Measurements from ENCODE around the gene IFI27. TPM values are rescaled to one million over a fixed set of nuclear protein-coding genes. Genes with fewer than 3 reads are reported as not detected.

The IFI27 gene
- total and polyA plus RNA-seq, 10 of the 15 experiments (the other 5 are each of a cell fraction or from before 2014, with no cell fraction given), result 1.1 to 45.5 (median 3.3) TPM

- ChIA-PET CTCF (interaction anchor here (0.6 to 4.3 kb wide), 12 partner anchors 9 to 190 kb away, joined by 3 to 63 read pairs (median 6); partner anchors contain the start of genes DDX24 and IFI27L1), POLR2A (interaction anchor here (0.5 to 1.3 kb wide), 2 partner anchors 49 to 144 kb away, joined by 6 to 8 read pairs; partner anchors contain the start of genes DDX24 and IFI27L1), SMC1A (ENCODE audit: uncharacterized antibody, unreplicated experiment) (interaction anchor here (0.6 to 3.8 kb wide), 10 partner anchors 12 to 191 kb away, joined by 3 to 39 read pairs (median 4); no protein-coding TSS in a partner anchor), RAD21 (ENCODE audit: unreplicated experiment) (interaction anchor here (0.8 to 1.3 kb wide), 3 partner anchors 49 to 190 kb away, joined by 3 read pairs; partner anchors contain the start of genes DDX24 and IFI27L1)
- peak overlapping the region; percentile 98 for H3K4me2 ChIP-seq (ENCODE audit: control insufficient read depth, insufficient read depth)
- 4% methylated on average over 12 of the region's 12 CpGs for WGBS (ENCODE audit: insufficient coverage, insufficient replicate concordance, low lambda C conversion rate, missing lambda C conversion rate)
- H2AFZ ChIP-seq (ENCODE audit: control insufficient read depth, low read depth, low read length), result peak overlapping the region; percentile 86
- peak overlapping the region; percentile 99 for H3K4me3 ChIP-seq
- peaks cover 0 to 4% of the 10 kb centered on the region in 2 experiments; a peak in 1 of 4 replicates for H3K27me3 ChIP-seq (replicated peaks in 1 of 2; ENCODE audit: control insufficient read depth in 2 of 2, insufficient read depth in 2 of 2, low read length in 1 of 2)
- intact Hi-C loops (cut with micrococcal nuclease; ENCODE audit: unreplicated experiment) (loop anchor here (10.0 kb wide), 1 partner anchor 355 kb away; no protein-coding TSS in a partner anchor), in situ Hi-C loops (cut with MboI) (no loop called here)
- no TSS peak for BruUV-seq (replicated peaks)
- no peak overlapping the region for H3K27ac ChIP-seq (ENCODE audit: control insufficient read depth, insufficient read depth)
- H3K79me2 ChIP-seq (ENCODE audit: control insufficient read depth, insufficient read depth, low read length), result no peaks in the 10 kb centered on the region
- TF ChIP-seq ZNF384 (IDR thresholded peaks at IDR 0.05; ENCODE audit: borderline replicate concordance, low read depth, low read length) (peak; percentile 60; the same call in 1 of the 2 replicates), YY1 (IDR thresholded peaks at IDR 0.05; ENCODE audit: low read depth, low read length) (no peak), HCFC1 (IDR thresholded peaks at IDR 0.05; ENCODE audit: low read length) (no peak), RB1 (IDR thresholded peaks at IDR 0.05; ENCODE audit: borderline replicate concordance) (no peak), E4F1 (IDR thresholded peaks at IDR 0.05; ENCODE audit: borderline replicate concordance, partially characterized antibody) (no peak), CTCF (IDR thresholded peaks at IDR 0.05 in 2 of 3, conservative IDR thresholded peaks at IDR 0.05 in 1 of 3; ENCODE audit: control insufficient read depth in 2 of 3, extremely low read depth in 1 of 3, insufficient read depth in 1 of 3, low read depth in 3 of 3, low read length in 3 of 3) (0 out of 6 replicates have a peak, but pooled peaks of 1 of the 3 experiments have one; percentile 0), SP1 (IDR thresholded peaks at IDR 0.05; ENCODE audit: low read depth, low read length) (no peak)
- H4K20me1 ChIP-seq (ENCODE audit: control insufficient read depth, insufficient read depth), result no peaks in the 10 kb centered on the region
- H3K9me3 ChIP-seq (replicated peaks; ENCODE audit: control insufficient read depth, insufficient read depth, low read length), result no peaks in the 10 kb centered on the region
- H3K9ac ChIP-seq (ENCODE audit: control insufficient read depth, insufficient read depth, low read length), result peak overlapping the region; percentile 19; the same call in 1 of the 2 replicates
- H3K4me1 ChIP-seq (ENCODE audit: control insufficient read depth, insufficient read depth, low read length), result peaks cover 10% of the 10 kb centered on the region; the same call in 1 of the 2 replicates
- no peaks in the 10 kb centered on the region; a peak in 1 of 4 replicates for H3K36me3 ChIP-seq (ENCODE audit: control insufficient read depth in 2 of 2, insufficient read depth in 2 of 2, low read length in 1 of 2)
- no peak for DNase-seq (ENCODE audit: low read depth, low spot score)
- FAIRE-seq, result no peak
- ATAC-seq, result peak; percentile 56
These were observed 19.4 kb downstream of the IFI27 start for GRCh38 chr14:94129758-94130414.
